Gastrocnemius medialis (tissue), 4 donors: ENCODE results near the gene PIGH.

Experiments used
- CTCF ChIP-seq, 5 experiments: fragments of 450-650 bp in 3 of 5; fragments of 200-600 bp in 2 of 5; sonication (generic) in 2 of 5; IDR thresholded peaks in 4 of 5; conservative IDR thresholded peaks in 1 of 5; 1 replicate in 4 of 5; 2 replicates in 1 of 5; pipeline ENCODE4 v1.5.1; 2016 to 2019; ENCODE audit warnings: antibody characterized with exemption in 5 of 5, mild to moderate bottlenecking in 3 of 5, moderate library complexity in 3 of 5
- POLR2A ChIP-seq, 2 donors: fragments of 450-650 bp; IDR thresholded peaks; one replicate each; pipeline ENCODE4 v1.6.1; 2017; ENCODE audit warnings: antibody characterized with exemption in 2 of 2, mild to moderate bottlenecking in 2 of 2, moderate library complexity in 2 of 2

- TF ChIP-seq CTCF (IDR thresholded peaks at IDR 0.05 in 4 of 5, conservative IDR thresholded peaks at IDR 0.05 in 1 of 5) (no peak), POLR2A (IDR thresholded peaks at IDR 0.05) (no peak)
Measured at GRCh38 chr14:67630186-67630585, 30.1 kb upstream of the PIGH start.
